Right hindlimb (tissue), 1 donor: Measurements from ENCODE around the gene ITPR3.

Source experiments
- DNase-seq: peaks from one replicate; pipeline ENCODE4 v3.0.0-alpha.2; 2018

The ITPR3 gene

DNA sequence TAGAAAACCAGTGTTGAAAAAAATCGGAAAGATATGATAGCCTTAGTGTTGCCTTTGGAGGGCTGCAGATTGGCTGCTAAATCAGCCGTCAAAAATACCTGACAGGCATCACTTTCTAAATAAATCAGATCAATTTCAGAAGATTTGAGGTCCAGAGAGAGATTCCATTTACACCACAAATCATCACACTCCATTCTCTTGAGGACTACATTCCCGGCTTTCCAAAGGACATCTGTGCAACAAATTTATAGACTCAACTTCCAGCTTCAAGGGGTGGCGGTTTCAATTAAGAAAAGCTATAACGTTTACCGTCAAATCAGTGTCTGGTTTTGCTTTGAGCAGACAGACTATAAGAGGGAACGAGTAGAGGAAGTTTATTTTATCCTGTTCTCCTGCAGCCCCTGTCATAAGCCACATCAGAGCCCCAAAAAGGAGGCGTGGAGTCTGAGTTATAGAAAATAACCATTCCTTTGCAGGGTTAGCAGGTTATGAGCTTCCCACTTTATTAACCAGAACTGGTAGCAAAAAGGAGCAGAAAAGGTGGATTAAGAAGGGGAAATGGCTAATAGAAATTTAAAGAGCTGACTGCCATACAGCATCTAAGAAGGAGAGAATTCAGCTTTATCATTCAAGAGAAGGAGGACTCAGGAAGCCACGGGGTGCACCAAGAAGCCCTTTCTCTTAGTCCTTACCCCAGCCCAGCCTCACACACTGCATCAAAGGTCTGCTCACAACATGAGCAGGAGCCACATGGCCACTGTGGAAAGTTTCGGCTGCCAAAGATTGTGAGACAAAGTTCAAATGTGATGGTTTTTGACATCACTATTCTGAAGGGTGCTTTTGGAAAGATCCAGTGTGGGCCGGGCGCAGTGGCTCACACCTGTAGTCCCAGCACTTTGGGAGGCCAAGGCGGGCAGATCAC is 103.2 kb downstream of the ITPR3 start:
- DNase-seq: no peak

GRCh38 chr6:33725222-33725621 is 104.1 kb downstream of the ITPR3 start:
- no peak for DNase-seq

GRCh38 chr6:33725891-33726673 is 105.0 kb downstream of the ITPR3 start:
- no peak for DNase-seq

DNA sequence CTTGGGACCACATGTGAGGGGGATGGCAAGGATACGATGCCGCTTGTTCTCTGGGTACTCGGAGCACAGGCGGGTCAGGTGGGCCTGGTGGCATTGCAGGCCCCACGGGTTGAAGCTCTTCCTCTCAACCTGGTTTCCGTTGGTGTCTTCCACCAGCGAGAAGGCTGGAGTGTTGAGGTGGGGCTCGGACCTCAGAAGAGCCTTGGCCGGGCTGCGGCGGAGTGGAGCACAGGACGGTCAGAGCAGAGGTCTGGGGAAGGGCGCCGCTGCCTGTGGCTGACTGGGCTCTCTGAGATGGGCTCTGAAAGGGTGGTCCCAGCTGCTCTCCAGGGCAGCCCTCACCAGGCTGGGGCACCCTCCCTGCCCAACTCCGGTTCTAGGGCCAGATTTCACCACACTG is 105.6 kb downstream of the ITPR3 start:
- no peak for DNase-seq

- DNase-seq: no peak
These were observed 106.0 kb downstream of the ITPR3 start for GRCh38 chr6:33727126-33727525.

GRCh38 chr6:33727932-33728331 is 106.8 kb downstream of the ITPR3 start:
- DNase-seq: no peak

DNA sequence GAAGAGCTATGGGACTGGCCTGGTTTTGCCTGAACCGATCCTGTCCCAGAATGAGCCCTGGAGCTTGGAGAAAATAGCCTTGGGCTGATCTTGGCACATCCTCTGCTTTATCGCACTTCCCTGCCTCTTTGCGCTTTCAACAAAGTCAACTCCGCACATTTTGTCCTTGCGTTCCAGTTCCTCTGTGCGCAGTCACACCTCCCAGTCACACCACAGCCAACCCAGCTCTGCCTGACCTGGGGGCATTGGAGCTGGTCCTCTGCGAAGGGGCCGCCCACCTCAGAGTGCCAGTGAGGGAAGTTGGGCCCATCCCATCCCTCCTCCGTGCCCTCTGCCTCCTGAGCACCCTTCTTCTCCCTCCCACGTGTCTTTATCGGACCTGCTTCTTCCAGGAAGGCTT is 107.3 kb downstream of the ITPR3 start:
- DNase-seq: no peak

GRCh38 chr6:33729059-33729458 is 107.9 kb downstream of the ITPR3 start:
- no peak for DNase-seq

DNA sequence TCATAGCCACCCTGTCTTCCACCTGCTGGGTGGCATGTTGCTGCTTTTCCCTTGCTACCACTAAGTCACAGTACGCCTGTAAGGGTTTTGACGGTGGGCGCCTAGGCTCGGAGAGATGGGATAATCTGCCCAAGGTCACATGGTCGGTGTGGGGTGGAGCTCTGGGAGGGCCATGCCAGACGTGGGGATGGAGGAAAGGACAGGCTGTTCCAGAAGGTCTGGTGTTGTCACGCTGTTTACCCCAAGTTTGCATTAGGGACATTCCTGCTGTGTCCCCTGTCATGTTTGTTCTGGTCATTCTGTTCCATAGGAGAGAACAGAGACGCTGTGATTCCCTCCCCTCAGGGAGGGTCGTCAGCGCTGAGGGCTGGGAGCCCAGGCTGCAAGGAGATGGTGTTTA is 109.5 kb downstream of the ITPR3 start:
- no peak for DNase-seq

GRCh38 chr6:33731035-33731434 is 109.9 kb downstream of the ITPR3 start:
- DNase-seq: no peak

GRCh38 chr6:33731751-33732282 is 110.7 kb downstream of the ITPR3 start:
- no peak for DNase-seq

- no peak for DNase-seq
These were observed 111.3 kb downstream of the ITPR3 start for GRCh38 chr6:33732385-33732784.

DNA sequence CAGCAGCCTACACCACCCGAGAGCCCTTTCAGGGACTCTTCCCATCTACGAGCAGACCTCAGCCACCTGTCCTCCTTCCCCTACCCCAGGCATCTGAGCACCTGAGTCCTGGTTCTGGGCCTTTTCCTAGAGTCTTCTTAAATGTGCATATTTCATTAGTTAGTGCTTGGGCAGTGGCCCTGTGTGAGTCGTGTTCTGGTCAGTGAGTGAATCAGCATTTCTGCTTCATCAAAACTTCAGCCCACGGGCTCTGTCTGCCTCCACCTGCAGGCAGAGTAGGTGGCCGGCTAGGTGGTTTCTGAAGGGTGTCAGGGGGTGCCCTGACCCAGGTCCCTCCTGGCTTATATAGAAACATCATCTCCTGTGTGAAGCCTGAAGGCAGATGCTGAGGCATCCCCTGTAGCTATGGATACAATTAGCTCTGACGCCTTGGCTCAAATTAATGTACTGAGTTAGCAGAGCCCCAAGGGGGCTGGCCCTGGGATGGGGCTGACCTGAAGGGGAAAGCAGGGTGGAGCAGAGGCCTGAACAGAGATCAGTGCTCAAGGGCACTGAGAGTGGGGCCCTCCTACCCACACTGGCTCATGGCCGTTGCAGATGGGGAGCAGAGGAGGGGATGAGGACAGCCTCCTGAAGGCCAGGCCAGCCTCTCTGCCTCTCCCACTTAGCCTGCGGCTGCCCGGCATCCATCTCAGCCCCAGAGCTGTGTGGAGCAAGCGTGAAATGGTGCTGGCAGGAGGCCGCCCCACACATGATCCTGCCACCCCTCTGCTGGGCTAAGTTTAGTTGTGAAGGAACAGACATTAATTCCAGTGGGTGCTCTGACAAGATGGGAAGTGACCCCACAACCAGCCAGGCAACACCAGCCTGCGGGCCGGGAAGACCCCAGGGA is 111.9 kb downstream of the ITPR3 start:
- no peak for DNase-seq

- DNase-seq: no peak
These were observed 112.5 kb downstream of the ITPR3 start for GRCh38 chr6:33733709-33734007.

DNA sequence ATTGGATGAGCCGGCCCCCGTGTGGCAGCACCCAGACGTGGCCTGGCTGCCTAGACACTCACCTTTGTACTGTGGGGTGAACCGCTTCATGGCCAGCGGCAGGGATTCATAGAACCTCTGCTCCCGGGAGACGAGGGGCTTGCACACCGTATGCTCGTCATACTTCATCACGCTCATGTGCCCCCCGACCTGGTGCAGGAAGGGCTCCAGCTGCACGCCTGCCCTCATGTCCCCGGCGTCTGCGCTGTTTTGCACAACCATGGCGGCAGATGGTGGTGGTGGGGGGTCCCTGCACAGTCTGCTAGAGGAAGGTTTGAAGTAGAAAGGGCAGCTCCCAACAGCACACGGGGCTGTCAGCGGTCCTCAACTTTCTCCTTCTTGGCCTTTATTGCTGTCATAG is 114.1 kb downstream of the ITPR3 start:
- DNase-seq: no peak

GRCh38 chr6:33737267-33738026 is 116.3 kb downstream of the ITPR3 start:
- no peak for DNase-seq

DNA sequence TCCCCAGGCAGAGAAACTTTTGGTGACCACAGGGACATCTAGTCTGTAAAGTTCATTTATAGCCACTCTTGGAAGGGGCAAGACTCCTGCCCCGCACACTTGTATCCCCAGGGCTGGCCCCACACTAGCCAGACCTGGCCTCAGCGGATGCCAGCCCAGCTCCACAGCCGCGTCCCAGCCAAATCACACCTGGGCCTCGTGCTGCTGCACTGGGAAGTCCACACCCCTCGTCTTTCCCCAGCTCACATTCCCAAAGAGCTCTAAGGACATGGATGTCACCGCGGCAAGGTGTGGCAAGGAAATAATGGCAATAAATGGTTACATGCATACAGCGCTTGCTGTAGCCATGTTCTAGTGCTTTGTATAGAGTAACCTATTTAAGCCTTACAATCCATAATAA is 117.0 kb downstream of the ITPR3 start:
- no peak for DNase-seq

- no peak for DNase-seq
These were observed 117.8 kb downstream of the ITPR3 start for GRCh38 chr6:33738879-33739278.

DNA sequence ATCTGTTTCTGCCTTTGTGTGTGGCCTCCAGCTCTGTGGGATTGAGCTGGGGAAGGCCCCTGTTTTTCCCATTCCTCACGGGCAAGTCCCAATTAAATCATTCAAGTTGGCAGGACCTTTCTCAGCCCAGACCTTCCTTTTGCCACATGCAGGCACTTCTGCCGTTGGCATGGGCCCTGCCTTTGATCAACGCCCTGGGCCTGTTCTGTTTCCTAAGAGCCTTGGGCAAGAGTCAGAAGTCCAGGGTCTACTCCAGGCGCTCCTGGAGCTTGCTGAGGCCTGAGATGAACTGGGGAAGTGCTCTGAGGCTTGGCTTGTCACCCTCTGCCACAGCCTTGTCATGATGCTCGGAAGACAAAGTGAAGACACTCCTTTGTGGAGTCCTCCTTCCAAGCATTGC is 118.4 kb downstream of the ITPR3 start:
- DNase-seq: no peak

DNA sequence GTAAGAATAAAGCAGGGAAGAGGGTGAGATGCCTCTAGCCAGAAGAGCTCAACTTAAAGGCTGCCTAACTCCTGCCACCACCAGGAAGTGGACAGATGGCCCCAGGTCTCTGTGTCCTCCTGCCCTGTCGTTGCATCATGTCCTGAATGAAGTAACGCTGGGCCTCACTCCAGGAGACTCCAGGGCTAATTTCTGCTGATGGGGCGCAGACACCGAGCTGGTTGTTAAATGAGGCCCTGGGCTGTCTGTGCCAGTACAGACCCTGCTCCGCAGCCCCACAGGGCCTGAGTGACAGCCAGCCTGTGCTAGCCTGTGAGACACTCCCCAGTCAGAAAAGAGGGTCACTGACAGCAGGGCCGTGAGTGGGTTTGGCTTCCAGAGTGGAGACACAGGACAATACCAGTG is 119.1 kb downstream of the ITPR3 start:
- no peak for DNase-seq

GRCh38 chr6:33740794-33741193 is 119.7 kb downstream of the ITPR3 start:
- no peak for DNase-seq

- no peak for DNase-seq
These were observed 121.0 kb downstream of the ITPR3 start for GRCh38 chr6:33742092-33742491.
